Measurements from ENCODE around the gene KCNK10.

- TF ChIP-seq CTCF (conservative IDR thresholded peaks at IDR 0.05; ENCODE audit: low read depth, low read length) (no peak), EZH2 (IDR thresholded peaks at IDR 0.05; ENCODE audit: borderline replicate concordance, low read depth, low read length, poor library complexity, severe bottlenecking) (no peak)
Measured at GRCh38 chr14:88270776-88271175, 52.3 kb downstream of the KCNK10 start.
